Dendritic cell treated with granulocyte-macrophage colony-stimulating factor and Interleukin-4, amounts not matched to agents 40 ng/mL and 50 ng/mL, for 4 days (primary cell): ENCODE results near the gene NINJ2.
"Not testable (repeated sequence)": the region's sequence is repeated elsewhere in the genome, so short reads cannot be mapped to it uniquely, and the experiment has no call there.

Experiments used
- H3K27ac Mint-ChIP-seq: one replicate; pipeline ENCODE4 v1.8.0; 2022; ENCODE audit warnings: mild to moderate bottlenecking, mixed read lengths
- H3K27me3 Mint-ChIP-seq: one replicate; pipeline ENCODE4 v1.8.0; 2022; ENCODE audit warnings: mild to moderate bottlenecking, mixed read lengths
- H3K36me3 Mint-ChIP-seq: one replicate; pipeline ENCODE4 v1.8.0; 2022; ENCODE audit warnings: low read depth, mixed read lengths
- H3K4me1 Mint-ChIP-seq: one replicate; pipeline ENCODE4 v1.8.0; 2022; ENCODE audit warnings: low read depth, mixed read lengths
- H3K4me3 Mint-ChIP-seq: one replicate; pipeline ENCODE4 v1.8.0; 2022; ENCODE audit warnings: mild to moderate bottlenecking, moderate library complexity, mixed read lengths
- H3K9me3 Mint-ChIP-seq: one replicate; pipeline ENCODE4 v1.8.0; 2022; ENCODE audit warnings: mixed read lengths
- intact Hi-C: fragments of 100-400 bp; cut with micrococcal nuclease; formaldehyde crosslinking; loops from one replicate; pipeline ENCODE4 v1.15.0; 2022

NINJ2 gene

DNA sequence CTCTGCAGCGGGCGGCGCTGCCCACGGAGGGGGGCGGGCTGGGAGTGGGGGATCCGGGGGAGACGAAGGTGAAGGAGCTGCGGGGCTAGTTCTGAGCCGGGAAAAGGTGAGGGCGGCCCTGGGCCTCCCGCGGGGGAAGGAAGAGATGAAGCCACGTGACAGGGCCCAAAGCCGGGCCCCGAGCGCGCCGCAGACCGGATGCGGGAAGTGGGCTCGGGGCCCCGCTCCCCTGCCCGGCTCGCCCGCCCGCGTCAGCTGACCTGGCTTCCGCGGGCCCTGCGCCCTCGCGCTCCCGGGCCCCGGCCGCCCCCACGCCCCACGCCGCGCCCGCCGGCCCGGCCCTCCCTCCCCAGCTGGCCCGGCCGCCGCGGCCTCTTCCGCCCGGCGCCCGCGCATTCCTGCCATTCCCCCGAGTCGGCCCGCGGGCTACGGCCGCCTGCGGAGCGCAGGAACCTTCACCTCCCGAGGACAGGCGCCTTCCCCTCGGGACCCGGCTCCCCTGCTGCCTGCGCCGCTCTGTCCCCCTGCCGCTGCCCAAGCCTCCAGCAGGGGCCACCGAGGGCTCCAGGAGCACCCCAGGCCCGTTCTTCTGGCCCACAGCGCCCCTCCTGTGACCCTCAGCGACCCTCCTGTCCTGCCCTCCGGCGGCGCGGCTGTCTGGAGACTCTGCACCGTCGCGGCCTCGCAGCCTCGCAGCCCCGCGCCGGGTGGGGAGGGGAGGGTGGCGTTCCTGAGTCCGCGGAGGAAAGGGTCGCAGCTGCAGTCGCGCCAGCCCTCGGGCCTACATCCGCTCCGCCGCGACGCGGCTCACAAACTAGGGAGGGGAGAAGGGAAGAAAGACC is 20.4 kb downstream of the NINJ2 start:
- Mint-ChIP-seq H3K27me3 (no peaks in the 10 kb centered on the region), H3K9me3 (no peaks in the 10 kb centered on the region), H3K4me1 (peaks cover 80% of the 10 kb centered on the region), H3K4me3 (peak overlapping the region; percentile 73), H3K36me3 (peaks cover 16% of the 10 kb centered on the region), H3K27ac (peak overlapping the region; percentile 90)
- intact Hi-C loops = loop anchor here (1.0 to 5.0 kb wide), 3 partner anchors 33 to 109 kb away; partner anchors contain the start of gene WNK1

DNA sequence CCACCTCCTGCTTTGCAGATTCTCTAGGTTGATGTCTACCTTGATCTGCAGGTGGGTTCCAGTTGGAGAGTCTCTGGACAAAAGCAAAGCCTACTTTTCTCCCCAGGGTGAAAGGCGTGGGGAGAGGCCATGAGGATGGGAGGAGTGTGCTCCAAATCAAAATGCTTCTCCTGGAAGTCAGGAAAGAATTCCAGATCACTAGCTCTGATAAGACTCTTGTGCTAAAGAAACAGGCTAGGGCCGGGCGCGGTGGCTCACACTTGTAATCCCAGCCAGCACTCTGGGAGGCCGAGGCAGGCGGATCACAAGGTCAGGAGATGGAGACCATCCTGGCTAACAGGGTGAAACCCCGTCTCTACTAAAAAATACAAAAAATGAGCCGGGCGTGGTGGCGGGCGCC is 21.9 kb downstream of the NINJ2 start:
- not testable (repeated sequence) for H3K4me3 Mint-ChIP-seq
- intact Hi-C loops = loop anchor here (5.0 kb wide), 2 partner anchors 64 to 111 kb away; partner anchors contain the start of gene WNK1
- H3K27ac Mint-ChIP-seq = peak overlapping the region; percentile 90

DNA sequence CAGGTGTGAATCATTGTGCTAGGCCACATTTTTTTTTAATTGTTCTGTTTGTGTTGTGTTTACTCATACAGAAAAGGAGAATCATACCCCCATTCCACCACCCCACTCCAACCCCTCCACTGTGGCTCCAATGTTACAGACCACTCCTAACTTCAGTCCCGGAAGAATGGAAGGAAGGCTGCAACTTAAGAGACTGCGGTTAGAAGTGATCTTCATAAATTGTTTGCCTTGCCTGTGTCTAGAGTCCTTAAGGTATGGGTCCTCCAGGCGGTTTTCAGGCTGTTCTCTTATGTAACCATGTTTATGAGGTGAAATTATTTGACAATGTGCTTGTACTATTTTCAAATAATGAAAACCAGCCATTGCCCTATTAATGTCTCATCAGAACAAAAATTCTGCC is 22.5 kb downstream of the NINJ2 start:
- Mint-ChIP-seq H3K9me3 (no peaks in the 10 kb centered on the region), H3K36me3 (no peaks in the 10 kb centered on the region), H3K4me3 (no peak overlapping the region), H3K27me3 (no peaks in the 10 kb centered on the region), H3K27ac (peak overlapping the region; percentile 65), H3K4me1 (peaks cover 82% of the 10 kb centered on the region)
- intact Hi-C loops = loop anchor here (5.0 kb wide), 2 partner anchors 63 to 112 kb away; partner anchors contain the start of gene WNK1

More for the DNA sequence above, 21.9 kb downstream of the NINJ2 start:
- not testable (repeated sequence) for H3K27me3 Mint-ChIP-seq, H3K9me3 Mint-ChIP-seq, H3K36me3 Mint-ChIP-seq
- H3K4me1 Mint-ChIP-seq = peaks cover 83% of the 10 kb centered on the region

DNA sequence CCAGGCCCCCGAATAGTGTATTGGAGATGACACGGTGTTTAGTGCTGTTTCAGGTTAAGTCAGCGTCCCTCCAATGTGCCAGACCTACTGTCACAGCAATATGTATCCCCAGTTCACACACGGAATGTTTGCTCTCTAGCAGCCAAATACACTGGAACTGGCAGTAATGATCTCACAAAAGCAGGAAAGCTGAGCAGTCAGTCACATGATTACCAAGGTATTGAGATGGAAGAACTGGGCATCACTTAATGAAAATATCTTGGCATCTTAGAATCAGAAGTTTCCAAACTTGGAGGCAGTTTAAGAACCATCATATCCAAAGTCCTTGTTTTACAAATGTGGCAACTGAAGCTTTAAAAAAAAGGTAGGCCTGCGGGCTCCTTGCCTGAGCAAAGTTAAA is 23.3 kb downstream of the NINJ2 start:
- no peaks in the 10 kb centered on the region for H3K9me3 Mint-ChIP-seq
- H3K4me3 Mint-ChIP-seq = no peak overlapping the region
- intact Hi-C loops = loop anchor here (5.0 to 10.0 kb wide), 3 partner anchors 63 to 165 kb away; partner anchors contain the start of gene WNK1
- H3K27me3 Mint-ChIP-seq = no peaks in the 10 kb centered on the region
- peaks cover 74% of the 10 kb centered on the region for H3K4me1 Mint-ChIP-seq
- peak overlapping the region; percentile 65 for H3K27ac Mint-ChIP-seq
- no peaks in the 10 kb centered on the region for H3K36me3 Mint-ChIP-seq

DNA sequence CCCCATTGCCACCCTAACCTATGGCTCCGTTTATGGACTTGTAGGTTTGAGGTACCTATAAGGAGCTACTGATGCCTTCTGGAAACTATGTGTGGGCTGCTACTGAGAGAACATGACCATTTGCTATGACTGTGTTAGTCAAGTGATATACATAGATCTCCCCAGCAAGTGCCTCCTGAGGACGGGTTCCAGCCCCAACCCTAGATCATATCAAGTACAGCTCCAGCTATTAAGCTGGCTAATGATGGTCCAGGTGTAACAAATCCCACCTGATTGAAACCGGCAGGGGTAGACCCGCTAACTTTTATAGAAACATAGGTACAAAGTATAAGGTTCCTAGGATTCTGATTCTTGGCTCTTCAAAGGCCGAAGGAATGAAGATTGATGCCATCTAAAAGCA is 23.7 kb downstream of the NINJ2 start:
- Mint-ChIP-seq H3K27ac (peak overlapping the region; percentile 65), H3K9me3 (no peaks in the 10 kb centered on the region), H3K27me3 (no peaks in the 10 kb centered on the region), H3K4me3 (no peak overlapping the region), H3K4me1 (peaks cover 71% of the 10 kb centered on the region), H3K36me3 (no peaks in the 10 kb centered on the region)
- intact Hi-C loops = loop anchor here (10.0 kb wide), 1 partner anchor 165 kb away; no protein-coding TSS in a partner anchor

DNA sequence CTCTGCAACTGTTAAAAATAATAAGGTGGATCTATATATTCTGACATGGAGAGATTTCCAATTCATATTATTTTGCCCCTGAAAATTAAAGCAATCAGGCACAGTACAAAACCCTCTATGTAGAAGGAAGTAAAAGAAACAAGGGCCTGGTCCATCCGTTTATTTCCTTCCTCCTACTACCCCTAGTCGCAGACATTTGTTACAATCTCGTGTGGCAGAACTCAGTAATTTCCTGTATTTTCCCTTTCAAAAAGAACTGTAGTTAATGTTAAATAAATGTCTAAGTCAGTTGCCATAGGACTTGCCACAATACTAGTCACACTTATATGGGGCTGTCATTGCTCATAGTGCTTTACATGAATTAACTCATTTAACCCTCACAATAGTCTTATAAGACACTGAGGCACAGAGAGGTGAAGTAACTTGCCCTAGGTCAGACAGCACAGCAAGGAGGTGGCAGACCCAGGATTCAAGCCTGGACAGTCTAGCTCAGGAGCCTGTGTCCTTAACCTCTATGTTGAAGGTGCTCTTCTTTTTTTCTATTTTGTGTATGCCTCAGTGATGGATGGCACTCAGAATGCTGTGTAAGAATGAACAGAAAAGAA is 24.2 kb downstream of the NINJ2 start:
- peak overlapping the region; percentile 6 for H3K4me3 Mint-ChIP-seq
- intact Hi-C loops = loop anchor here (10.0 kb wide), 1 partner anchor 166 kb away; no protein-coding TSS in a partner anchor
- no peaks in the 10 kb centered on the region for H3K9me3 Mint-ChIP-seq
- H3K4me1 Mint-ChIP-seq = peaks cover 71% of the 10 kb centered on the region
- peak overlapping the region; percentile 65 for H3K27ac Mint-ChIP-seq
- H3K36me3 Mint-ChIP-seq = peaks cover 2% of the 10 kb centered on the region
- H3K27me3 Mint-ChIP-seq = no peaks in the 10 kb centered on the region

DNA sequence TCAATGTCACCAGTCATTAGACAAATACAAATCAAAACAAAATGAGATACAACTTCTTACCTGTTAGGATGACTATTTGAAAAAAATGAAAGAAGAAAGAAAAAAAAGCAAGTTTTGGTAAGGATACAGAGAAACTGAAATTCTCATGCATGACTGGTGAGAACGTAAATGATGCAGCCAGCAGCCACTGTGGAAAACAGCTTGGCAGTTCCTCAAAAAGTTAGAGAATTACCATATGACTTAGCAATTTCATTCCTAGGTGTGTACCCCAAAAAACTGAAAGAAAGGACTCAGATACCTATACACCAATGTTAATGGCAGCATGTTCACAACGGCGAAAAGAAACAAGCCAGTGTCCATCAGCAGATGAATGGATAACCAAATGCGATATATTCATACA is 26.6 kb downstream of the NINJ2 start:
- intact Hi-C loops = loop anchor here (10.0 kb wide), 1 partner anchor 168 kb away; no protein-coding TSS in a partner anchor
- peaks cover 74% of the 10 kb centered on the region for H3K4me1 Mint-ChIP-seq
- H3K4me3 Mint-ChIP-seq = no peak overlapping the region
- no peaks in the 10 kb centered on the region for H3K9me3 Mint-ChIP-seq
- H3K27me3 Mint-ChIP-seq = no peaks in the 10 kb centered on the region
- H3K36me3 Mint-ChIP-seq = peaks cover 7% of the 10 kb centered on the region
- peak overlapping the region; percentile 90 for H3K27ac Mint-ChIP-seq

DNA sequence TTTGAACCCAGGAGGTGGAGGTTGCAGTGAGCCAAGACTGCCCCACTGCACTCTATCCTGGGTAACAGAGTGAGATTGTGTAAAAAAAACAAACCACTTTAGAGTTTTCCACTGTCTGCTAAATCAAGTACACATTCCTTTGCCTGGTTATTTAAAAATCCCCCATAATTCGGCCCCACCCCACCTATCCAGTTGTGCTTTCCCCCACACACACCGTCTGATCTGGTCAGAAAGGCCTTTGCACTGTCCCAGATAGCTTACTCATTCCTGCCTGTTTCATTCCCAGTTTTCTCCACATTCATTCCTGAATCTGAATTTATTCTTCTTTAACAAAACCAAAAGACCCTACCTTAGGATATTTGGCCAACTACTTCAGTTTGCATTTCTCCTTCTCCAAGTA is 29.5 kb downstream of the NINJ2 start:
- no peak overlapping the region for H3K4me3 Mint-ChIP-seq

DNA sequence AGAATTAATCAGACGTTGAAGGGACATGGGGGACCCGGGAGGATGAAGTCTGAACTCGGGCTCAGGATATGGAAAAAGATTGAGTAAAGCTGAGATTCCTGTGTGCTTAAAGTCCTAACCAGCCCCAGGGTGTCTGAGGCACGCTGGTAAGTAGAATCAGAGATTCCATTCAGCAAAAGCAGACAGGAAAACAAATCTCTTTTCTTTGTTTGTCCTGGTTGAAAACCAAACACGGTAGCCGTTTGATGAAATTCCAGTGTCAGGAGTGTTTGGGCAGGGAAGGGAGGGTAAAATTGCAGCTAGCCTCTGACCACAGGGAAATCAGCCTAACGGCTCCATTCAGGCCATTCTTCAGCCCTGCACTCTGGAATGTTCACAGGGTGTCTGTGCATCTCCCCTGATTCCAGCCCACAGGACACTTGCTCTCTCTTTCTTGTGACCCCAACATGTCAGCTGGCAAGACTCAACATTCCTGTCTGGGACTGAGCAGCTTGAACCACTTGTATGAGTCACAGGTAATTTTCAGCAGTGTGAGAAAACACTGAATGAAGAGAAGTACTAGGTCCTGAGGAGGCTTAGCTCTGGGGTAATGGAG is 31.0 kb downstream of the NINJ2 start:
- H3K4me1 Mint-ChIP-seq = peaks cover 70% of the 10 kb centered on the region
- peaks cover 14% of the 10 kb centered on the region for H3K36me3 Mint-ChIP-seq
- H3K27ac Mint-ChIP-seq = peak overlapping the region; percentile 95
- H3K9me3 Mint-ChIP-seq = no peaks in the 10 kb centered on the region
- peak overlapping the region; percentile 65 for H3K4me3 Mint-ChIP-seq
- H3K27me3 Mint-ChIP-seq = no peaks in the 10 kb centered on the region
- intact Hi-C loops = loop anchor here (10.0 kb wide), 1 partner anchor 173 kb away; no protein-coding TSS in a partner anchor

More for the DNA sequence above, 29.5 kb downstream of the NINJ2 start:
- Mint-ChIP-seq H3K9me3 (no peaks in the 10 kb centered on the region), H3K4me1 (peaks cover 67% of the 10 kb centered on the region), H3K36me3 (peaks cover 14% of the 10 kb centered on the region), H3K27ac (peak overlapping the region; percentile 55), H3K27me3 (no peaks in the 10 kb centered on the region)
- intact Hi-C loops = loop anchor here (10.0 kb wide), 1 partner anchor 171 kb away; no protein-coding TSS in a partner anchor

DNA sequence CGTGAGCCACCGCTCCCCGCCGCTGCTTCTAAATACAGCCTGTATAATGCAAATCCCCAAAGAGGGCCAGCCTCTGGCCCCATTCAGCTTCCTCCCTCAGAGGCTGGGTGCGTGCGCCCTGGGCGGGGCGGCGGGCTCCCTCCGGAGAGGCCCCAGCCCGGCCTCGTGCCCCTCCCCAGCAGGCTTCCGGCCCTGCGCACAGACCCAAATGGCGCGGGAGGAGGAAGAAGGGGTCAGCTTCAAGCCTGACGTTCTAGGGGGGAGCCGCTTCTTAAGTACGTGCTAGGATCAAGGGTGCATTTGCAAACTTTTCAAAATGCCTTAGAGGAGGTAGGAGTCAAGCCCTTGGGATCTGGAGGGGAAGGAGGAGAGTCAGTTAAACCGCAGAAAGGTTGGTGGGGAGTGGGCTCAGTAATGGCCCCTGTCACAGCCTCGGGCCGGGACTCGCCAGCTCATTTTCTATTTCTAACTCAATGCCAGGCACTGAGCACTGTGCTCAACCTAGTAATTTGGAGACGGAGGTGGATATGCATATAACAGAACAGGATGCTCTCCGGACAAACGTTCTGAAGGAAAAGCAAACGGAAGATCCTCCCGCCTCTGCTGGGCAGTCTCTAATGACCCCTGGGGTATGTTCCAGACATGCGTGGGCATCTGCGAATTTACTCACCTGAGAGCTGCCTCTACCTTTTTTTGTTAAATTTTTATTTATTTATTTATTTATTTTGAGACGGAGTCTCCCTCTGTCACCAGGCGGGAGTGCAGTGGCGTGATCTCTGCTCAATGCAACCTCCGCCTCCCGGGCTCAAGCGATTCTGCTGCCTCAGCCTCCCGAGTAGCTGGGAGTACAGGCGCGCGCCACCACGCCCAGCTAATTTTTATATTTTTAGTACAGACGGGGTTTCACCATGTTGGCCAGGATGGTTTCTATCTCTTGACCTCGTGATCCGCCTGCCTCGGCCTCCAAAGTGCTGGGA is 32.3 kb downstream of the NINJ2 start:
- Mint-ChIP-seq H3K27me3 (no peaks in the 10 kb centered on the region), H3K27ac (peak overlapping the region; percentile 95), H3K4me1 (peaks cover 61% of the 10 kb centered on the region), H3K36me3 (peaks cover 14% of the 10 kb centered on the region), H3K4me3 (peak overlapping the region; percentile 98), H3K9me3 (no peaks in the 10 kb centered on the region)
- intact Hi-C loops = loop anchor here (10.0 kb wide), 1 partner anchor 174 kb away; no protein-coding TSS in a partner anchor

DNA sequence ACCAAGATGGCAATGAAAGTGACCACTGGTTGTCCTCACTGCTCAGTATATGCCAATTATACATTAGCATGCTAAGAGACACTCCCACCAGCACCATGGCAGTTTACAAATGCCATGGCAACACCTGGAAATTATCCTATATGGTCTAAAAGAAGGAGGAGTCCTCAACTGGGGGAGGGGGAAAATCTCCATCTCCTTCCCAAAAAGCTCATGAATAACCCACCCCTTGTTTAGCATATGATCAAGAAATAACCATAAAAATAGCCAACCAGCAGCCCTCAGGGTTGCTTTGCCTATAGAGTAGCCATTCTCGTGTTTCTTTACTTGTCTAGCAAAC is 34.5 kb downstream of the NINJ2 start:
- intact Hi-C loops, H3K27me3 Mint-ChIP-seq, H3K9me3 Mint-ChIP-seq, H3K36me3 Mint-ChIP-seq, H3K4me3 Mint-ChIP-seq, H3K27ac Mint-ChIP-seq: not testable (repeated sequence)
- H3K4me1 Mint-ChIP-seq = peaks cover 56% of the 10 kb centered on the region

DNA sequence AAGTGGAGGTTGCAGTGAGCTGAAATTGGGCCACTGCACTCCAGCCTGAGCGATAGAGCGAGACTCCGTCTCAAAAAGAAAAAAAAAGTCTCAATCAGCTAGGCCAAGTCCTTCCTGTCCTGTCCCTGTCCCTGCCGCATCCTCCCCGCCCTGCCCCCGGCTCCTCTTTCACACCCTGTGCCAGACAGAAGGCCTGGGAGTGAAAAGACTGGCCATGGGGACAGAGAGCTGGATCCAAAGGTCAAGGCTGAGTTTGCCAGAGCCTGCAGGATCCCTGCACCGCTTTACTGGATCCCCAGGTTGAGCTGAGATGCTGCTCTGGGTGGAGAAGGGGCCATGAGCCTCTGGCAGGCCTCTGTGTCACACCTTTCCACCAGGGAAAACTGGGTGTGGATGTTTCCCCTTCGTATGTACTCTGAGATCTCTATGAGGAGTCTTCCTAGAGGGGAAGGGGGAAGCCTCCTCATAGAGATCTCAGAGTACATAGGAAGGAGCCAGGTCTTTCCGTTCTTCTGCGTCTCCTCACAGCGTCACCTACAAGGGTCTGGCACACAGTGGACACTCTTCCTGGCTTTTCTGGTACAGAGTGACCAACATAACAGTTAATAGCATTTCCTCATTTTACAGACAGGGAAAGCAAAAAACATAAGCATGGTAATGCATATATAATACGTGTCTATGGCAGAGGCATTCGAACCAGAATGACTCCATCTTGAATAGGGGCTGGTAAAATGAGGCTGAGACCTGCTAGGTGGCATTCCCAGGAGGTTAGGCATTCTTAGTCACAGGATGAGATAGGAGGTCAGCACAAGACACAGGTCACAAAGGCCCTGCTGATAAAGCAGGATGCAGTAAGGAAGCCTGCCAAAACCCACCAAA is 35.1 kb downstream of the NINJ2 start:
- Mint-ChIP-seq H3K4me3 (no peak overlapping the region), H3K9me3 (no peaks in the 10 kb centered on the region), H3K27ac (peak overlapping the region; percentile 37), H3K36me3 (peaks cover 6% of the 10 kb centered on the region), H3K4me1 (peaks cover 60% of the 10 kb centered on the region), H3K27me3 (no peaks in the 10 kb centered on the region)
- intact Hi-C loops = no loop called here
